ENCODE measurements around the gene JARID2.

Gene JARID2

GRCh38 chr6:15441981-15442380, 196.1 kb downstream of the JARID2 start:
- DNase-seq (ENCODE audit: low read depth): no peak

GRCh38 chr6:15442467-15442866, 196.6 kb downstream of the JARID2 start:
- DNase-seq (ENCODE audit: low read depth): no peak

DNA sequence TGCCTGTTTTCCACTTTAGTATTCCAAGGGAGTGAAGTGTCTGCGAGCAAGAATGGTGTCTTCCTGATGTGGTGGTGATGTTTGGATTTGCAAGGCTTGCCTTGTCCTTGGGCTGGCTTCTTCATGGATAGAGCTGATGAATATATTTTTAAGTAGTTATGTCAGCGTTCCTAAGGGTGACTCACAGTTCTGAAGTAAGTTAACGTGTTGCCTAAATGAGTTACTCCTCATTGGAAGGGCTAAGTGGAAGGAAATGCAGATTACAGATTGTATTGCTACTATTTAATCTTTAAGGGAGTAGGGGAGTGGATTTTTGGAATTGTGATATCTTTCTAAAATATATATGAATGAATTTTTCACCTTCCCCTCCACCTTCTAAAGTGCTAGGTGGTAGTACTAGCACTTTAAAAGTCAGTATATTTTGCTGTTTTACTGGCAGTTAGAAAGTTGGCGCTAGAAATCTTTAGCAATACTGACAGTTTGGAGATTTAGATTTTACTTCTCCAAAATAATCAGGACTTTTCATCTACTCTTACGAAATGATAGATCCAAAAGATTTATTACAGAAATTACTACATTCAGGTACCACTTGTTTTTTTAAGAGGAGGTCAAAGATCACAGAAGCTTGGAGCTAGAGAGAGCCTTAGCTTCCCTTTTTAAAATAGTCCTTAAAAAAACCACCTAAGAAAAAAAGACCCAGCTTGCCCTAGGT, 197.4 kb downstream of the JARID2 start:
- DNase-seq (ENCODE audit: low read depth): no peak

DNA sequence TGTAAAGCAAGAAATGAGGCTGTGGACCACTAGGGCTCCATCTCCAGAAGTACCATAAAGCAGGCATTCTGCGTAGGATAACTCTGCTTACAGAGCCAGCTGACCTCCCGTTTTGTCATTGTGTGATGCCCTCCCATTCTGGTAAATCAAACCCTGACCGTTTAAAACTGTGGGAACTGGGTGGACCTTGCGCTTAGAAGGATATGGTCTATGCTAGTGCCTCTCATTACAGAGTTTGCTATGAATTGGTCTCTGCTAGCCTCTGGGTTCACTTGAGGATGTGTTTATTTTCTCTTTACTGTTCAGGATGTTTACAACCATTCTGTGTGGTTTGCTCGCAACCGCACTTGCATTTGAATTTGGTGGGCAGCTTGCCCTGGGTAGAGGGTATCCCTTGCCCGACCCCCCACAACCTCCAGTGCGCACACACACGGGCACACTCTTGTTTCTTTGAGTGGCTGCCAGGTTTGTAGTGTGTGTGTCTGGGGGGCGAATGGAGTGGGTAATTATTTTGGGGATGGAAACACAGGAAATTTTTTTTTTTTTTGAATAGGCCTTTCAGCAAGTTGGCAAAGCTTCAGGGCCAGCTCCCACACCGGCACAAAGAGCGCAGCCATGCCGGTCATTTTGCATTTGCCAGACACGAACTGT, 198.3 kb downstream of the JARID2 start:
- no peak for DNase-seq (ENCODE audit: low read depth)

GRCh38 chr6:15444881-15445280, 199.0 kb downstream of the JARID2 start:
- DNase-seq (ENCODE audit: low read depth): no peak

DNA sequence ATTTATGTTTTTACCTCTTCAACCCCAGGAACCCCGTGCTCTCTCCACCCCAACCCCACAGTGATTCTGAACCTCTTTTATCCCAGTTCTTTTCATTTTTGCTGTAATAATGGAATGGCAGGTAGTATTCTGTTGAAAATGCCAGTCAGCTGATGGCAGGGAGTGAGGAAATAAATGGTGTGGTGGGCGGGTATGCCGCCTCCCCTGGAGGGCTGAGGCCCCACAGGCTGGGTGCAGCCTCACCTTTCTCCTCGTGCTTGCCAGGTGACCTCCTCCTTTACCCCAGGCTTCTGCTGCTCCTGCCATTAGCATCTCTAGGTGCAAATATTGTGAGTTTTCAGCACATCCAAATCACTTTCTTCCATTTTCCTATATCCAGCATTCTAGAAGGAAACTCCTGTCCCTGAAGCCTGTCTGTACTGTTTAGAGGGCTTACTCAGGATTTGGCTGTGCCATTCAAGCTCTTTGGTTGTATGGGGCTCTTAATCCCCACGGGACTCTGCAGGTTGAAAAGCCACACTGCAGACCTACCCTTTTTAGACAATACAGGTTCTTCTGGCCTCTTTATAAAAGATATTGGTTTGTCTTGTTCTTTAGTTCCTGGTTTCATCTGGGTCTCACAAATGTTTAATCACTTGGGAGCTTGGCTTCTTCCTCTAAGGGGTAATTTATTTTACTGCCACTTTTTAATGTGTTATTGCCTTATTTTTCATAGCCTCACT, 201.8 kb downstream of the JARID2 start:
- DNase-seq (ENCODE audit: low read depth): no peak

DNA sequence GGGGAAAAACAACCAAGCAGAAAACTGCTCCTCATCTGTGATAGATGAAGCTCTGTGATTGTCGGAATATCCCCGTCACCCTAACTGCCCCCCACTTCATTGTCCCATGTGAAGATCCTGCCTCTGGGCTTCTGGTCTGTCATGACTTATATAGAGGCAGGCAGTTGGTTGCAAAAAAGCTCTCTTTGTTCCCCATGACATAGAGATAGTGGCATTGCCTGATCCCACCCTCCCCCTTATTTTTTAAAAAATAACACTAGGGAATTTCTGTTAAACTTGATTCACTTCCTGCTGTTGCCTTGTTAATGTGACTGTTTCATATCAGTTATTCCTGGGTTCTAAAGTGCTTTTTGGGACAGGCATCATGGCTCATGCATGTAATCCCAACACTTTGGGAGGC, 203.1 kb downstream of the JARID2 start:
- DNase-seq (ENCODE audit: low read depth): no peak

- no peak for DNase-seq (ENCODE audit: low read depth)
Measured at GRCh38 chr6:15451738-15452137, 205.9 kb downstream of the JARID2 start.

GRCh38 chr6:15452182-15452941, 206.5 kb downstream of the JARID2 start:
- no peak for DNase-seq (ENCODE audit: low read depth)

DNA sequence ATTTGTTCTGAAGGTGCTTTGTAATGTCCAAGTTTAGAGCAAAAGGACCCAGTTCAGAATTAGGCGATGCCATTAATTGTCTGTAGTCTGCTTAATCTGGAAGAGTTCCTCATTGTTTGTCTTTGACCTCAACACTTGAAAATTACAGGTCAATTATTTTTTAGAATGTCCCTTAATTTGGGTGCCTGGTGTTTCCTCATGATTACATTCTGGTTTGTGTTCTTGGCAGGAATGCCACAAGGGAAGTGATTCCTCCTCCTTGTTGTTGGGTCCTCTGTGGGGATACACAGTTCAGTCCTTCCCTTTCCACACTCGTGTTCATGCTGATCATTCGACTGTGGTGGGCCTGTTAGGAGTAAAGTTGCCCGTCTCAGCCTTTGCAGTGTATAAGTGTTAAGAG, 207.3 kb downstream of the JARID2 start:
- DNase-seq (ENCODE audit: low read depth): no peak

- no peak for DNase-seq (ENCODE audit: low read depth)
Measured at GRCh38 chr6:15453622-15454021, 207.8 kb downstream of the JARID2 start.

- DNase-seq (ENCODE audit: low read depth): no peak
Measured at GRCh38 chr6:15456422-15456821, 210.6 kb downstream of the JARID2 start.

GRCh38 chr6:15457121-15457650, 211.3 kb downstream of the JARID2 start:
- DNase-seq (ENCODE audit: low read depth): no peak

DNA sequence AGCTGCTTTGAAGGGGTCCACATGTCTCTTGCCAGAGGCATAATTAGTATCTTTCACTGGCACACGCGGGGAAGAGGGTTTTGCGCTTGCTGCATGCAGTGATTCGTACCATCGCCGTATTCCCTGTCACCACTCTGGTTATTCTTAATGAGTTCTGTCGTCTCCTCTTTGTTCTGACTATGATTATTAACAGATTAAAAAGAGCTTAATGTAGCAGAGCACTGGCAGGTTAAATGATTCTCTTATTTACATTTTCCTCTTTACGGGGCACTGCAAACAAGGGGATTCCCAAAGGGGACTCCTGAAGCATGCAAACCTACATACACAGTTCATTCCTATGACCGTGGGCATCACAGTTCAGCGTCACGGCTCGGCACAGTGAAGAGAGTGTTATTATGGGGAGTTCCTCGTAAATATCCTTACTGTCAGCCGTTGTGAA, 212.2 kb downstream of the JARID2 start:
- no peak for DNase-seq (ENCODE audit: low read depth)

DNA sequence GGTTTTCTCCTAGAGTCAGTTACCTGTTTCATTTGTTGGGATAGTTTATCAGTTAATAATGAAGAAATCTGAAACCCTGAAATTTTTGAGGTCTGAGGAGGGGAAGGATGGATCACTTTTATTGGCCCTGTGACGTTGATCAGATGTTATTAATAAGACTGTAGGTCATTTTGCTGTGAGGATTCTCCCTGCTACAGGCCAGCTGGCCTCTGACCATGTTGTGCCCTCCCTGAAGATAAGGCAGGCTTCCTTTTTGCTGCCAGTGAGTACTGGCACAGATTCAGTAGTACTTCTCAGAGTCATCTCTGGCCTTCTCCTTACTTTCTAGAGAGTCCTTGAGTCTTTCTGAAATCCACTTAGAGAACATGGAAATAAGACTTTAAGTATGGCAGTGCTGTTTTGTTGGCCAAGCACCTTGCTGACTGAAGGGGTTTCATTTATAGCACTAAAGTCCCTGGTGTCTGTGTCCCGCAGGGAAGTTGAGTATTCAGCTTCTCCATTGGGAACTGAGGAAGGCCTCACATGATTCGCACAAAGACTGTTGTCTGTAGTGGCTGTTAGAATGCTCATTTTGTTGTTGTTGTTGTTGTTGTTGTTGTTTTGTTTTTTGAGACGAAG, 214.3 kb downstream of the JARID2 start:
- DNase-seq (ENCODE audit: low read depth): no peak

DNA sequence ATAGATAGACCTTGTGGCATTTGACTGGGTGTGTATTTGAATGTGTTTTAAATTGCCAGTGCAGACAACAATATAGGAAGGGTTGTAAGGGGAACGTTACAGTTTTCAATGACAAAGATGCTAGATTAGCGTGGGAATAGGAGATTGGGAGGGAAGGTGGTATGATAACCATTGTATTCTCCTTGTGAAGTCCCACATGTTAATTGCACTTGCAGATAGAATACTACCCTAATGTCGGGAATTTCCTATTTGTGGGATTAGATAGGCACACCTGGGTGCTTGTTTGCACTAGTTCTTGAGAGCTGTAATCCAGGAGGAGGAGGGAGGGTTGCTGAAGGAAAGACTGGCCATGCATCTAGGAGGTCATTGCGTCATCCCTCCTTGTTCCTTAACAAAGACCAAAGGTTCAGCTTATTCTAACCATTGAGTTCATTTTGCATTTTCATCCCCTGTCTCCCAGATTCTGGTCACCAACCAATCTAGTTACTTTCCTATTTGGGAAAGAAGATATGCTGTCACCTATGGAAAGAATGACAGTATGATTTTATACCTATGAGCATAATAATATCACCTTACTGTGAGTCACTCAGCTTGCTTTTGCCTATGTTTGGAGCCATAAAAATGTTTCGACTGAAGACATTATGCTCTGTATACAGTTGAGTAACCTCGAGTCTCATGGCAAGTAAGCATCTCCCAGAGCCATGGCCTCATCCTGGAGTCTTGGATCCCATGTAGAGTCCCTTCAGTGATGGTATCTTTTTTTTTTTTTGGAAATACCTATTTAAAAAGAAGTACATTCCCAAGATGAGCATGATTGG, 215.5 kb downstream of the JARID2 start:
- no peak for DNase-seq (ENCODE audit: low read depth)

DNA sequence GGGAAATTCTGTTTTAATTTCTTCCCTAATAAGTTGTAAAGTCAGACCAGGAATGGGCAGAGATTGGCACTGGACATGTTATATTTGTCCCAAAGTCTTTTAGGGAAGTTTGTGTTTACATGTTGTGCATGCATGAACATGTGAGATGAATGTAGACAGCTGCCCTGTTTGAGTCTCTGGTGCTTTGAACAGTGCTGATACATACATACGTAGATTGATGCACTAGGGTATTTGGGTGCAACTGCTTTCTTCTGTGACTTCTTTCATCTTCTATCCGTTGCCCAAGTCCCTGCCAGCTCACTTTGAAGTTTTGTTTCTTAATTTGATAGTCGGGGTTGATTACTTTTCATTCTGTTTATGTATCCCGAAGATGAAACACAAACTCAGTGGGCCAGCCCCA, 216.4 kb downstream of the JARID2 start:
- DNase-seq (ENCODE audit: low read depth): no peak

DNA sequence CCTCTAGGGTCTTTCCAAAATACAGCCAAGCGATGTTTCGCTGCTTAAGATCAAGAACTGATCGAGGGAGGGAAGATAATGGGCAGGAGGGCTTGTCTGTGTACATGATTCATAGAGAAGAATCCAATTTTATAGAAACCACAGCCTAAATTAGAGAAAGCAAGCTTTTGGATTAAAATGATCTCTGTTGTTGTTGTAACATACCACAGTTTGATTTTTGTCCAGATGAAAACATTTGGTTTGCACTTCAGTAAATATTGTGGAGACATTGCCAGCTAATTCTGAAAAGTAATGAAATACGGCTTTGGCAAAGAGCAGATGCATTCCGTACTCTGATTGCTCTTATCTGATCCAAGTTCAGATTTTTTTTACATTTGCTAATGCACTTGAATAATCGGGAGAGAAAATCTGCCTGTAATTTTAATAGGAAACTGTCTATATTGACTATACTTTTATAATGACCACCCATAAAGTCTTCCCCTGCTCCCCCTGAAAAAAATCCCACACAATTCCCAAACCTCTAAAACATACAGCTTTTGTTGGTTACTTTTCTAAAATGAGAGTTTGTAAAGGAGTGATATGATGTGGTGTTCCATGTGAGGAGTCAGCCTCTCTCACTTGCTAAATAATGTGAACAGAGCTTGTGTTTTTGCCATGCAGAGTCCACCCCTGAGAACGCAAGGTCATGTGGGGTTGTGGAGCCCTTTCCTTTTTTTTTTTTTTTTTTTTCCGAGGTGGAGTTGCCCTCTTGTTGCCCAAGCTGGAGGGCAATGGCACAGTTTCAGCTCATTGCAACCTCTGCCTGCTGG, 217.1 kb downstream of the JARID2 start:
- no peak for DNase-seq (ENCODE audit: low read depth)

GRCh38 chr6:15464211-15464725, 218.4 kb downstream of the JARID2 start:
- peak; percentile 38 for DNase-seq (ENCODE audit: low read depth)

DNA sequence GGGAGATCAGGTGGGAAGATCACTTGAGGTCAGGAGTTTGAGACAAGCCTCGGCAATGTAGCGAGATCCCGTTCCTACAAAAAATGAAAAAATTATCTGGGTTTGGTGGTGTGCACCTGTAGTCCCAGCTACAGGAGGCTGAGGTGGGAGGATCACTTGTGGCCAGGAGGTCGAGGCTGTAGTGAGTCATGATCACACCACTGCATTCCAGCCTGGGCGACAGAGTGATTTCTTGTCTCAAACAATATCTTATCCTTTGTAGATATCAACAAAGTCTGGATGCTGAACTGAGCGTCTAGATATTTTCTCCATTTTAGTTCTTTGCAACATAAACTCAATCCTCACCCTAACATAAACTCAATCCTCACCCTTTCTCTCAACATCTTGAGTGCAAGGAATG, 219.3 kb downstream of the JARID2 start:
- DNase-seq (ENCODE audit: low read depth): no peak
